IPS-18a (cell line): Measurements from ENCODE around the gene UBL4B.

Experiments used
- H3K27ac ChIP-seq: one replicate; pipeline ENCODE4 v1.5.1; 2013; ENCODE audit warnings: low read length
- H3K27me3 ChIP-seq: one replicate; pipeline ENCODE4 v1.6.1; 2013; ENCODE audit warnings: mild to moderate bottlenecking, low read length; ENCODE audit not compliant: control insufficient read depth, insufficient read depth
- H3K36me3 ChIP-seq: one replicate; pipeline ENCODE4 v1.6.1; 2013; ENCODE audit warnings: low read depth, low read length; ENCODE audit not compliant: control insufficient read depth
- H3K4me1 ChIP-seq: one replicate; pipeline ENCODE4 v1.6.1; 2013; ENCODE audit warnings: low read depth, low read length; ENCODE audit not compliant: control insufficient read depth
- H3K4me3 ChIP-seq: one replicate; pipeline ENCODE4 v1.5.1; 2013; ENCODE audit warnings: low read length
- H3K9ac ChIP-seq: one replicate; pipeline ENCODE4 v1.6.1; 2013; ENCODE audit warnings: mild to moderate bottlenecking, low read length, moderate library complexity
- H3K9me3 ChIP-seq: one replicate; pipeline ENCODE4 v1.6.1; 2013; ENCODE audit warnings: low read depth, low read length; ENCODE audit not compliant: control insufficient read depth

Gene UBL4B

DNA sequence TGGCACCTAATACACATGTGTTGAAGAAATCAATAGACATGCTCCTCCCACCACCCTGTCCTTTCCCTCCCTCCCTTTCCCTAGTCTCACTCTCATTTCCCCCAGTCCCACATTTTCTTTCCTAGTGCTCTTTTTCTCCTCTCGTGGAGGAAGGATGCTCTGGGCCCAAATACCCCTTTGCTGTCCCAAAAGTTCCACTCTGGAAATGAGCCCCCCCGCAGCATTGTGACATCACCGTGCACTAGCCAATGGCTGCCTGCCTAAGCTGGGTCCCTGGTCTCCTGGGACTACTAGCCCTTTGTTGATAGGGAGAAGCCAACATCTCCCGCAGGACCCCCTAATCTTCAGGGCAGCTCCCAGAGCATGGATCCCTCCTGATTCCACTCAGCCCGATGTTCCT lies at the start of gene UBL4B:
UBL4B (plus strand) TSS at position 301 of the 400 bp plus-strand sequence; CDS start at position 393, 92 bp downstream.
- H3K27ac ChIP-seq, result no peak within 1 kb of the TSS
- no peaks in the 10 kb centered on the region for H3K4me1 ChIP-seq
- H3K4me3 ChIP-seq, result no peak within 1 kb of the TSS
- no peaks in the 10 kb centered on the region for H3K9me3 ChIP-seq
- no peak within 1 kb of the TSS for H3K9ac ChIP-seq
- no peaks in the 10 kb centered on the region for H3K36me3 ChIP-seq
- H3K27me3 ChIP-seq, result no peaks in the 10 kb centered on the region

GRCh38 chr1:110062612-110063011 lies 49.6 kb upstream of the UBL4B start:
- peaks cover 26% of the 10 kb centered on the region for H3K27me3 ChIP-seq
- H3K9ac ChIP-seq, result no peak overlapping the region
- H3K27ac ChIP-seq, result no peak overlapping the region
- no peak overlapping the region for H3K4me3 ChIP-seq
- H3K36me3 ChIP-seq, result peaks cover 7% of the 10 kb centered on the region
- H3K9me3 ChIP-seq, result no peaks in the 10 kb centered on the region
- H3K4me1 ChIP-seq, result peaks cover 1% of the 10 kb centered on the region

GRCh38 chr1:110063781-110064180 lies 48.5 kb upstream of the UBL4B start:
- Histone ChIP-seq H3K4me3 (no peak overlapping the region), H3K27ac (no peak overlapping the region), H3K9me3 (no peaks in the 10 kb centered on the region), H3K4me1 (peaks cover 8% of the 10 kb centered on the region), H3K27me3 (peaks cover 37% of the 10 kb centered on the region), H3K36me3 (peaks cover 1% of the 10 kb centered on the region), H3K9ac (no peak overlapping the region)

DNA sequence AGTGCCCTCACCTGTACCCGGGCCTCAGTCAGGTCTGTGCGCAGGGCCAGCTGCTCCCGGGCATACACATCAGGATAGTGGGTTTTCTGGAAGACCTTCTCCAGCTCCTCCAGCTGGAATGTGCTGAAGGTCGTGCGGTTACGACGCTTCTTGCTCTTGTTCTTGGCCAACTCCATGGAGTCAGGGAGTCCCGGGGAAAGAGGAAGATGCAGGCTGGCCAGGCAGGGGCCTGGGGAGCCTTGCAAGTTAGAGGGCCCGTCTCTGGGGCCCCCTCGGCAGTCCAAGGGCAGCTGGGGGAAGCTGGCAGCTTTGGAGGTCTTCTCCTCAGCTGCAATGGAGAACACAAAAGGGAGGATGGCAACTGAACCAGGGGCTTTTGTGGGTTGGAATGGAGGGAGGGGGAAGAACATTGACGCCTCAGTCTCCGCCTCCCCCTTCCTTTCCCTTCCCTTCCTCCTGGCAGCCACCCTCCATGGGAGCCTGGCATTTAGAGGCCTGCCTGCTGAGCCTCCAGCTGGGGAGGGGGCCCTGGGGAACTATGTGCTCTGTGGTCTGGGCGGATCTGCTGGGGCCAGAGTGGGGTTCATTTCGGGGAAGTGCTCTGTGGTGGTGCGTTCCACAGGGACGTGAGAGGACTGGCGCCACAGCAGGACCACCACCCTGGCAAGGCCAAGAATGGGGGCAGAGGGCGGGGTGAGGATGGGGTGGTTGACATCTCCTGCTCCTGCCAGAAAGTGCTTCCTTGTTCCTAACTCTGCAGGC lies 47.5 kb upstream of the UBL4B start:
- H3K36me3 ChIP-seq, result no peaks in the 10 kb centered on the region
- H3K27me3 ChIP-seq, result peaks cover 47% of the 10 kb centered on the region
- no peak overlapping the region for H3K27ac ChIP-seq
- H3K4me3 ChIP-seq, result no peak overlapping the region
- no peak overlapping the region for H3K9ac ChIP-seq
- peaks cover 11% of the 10 kb centered on the region for H3K4me1 ChIP-seq
- H3K9me3 ChIP-seq, result no peaks in the 10 kb centered on the region

DNA sequence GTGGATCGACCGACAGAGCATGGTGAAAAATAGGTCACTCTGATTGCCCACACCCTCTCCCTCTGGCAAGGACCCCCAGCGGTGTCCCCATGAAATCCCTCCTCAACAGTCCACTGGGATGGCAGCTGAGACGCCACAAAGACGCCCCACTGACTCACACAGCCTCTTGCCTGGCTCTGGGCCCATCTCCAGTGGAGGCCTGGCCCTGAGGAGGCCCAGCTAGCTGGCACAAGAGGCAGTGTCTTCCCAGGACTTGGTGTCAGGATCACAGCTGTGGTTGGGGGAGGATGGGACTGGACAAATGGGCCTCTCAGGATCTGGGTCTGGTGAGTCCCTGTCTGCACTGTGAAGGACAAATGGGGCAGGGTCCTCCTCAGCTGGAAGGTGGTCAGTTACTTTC lies 46.4 kb upstream of the UBL4B start:
- no peak overlapping the region for H3K9ac ChIP-seq
- H3K9me3 ChIP-seq, result no peaks in the 10 kb centered on the region
- H3K4me3 ChIP-seq, result no peak overlapping the region
- peaks cover 12% of the 10 kb centered on the region for H3K4me1 ChIP-seq
- peaks cover 57% of the 10 kb centered on the region for H3K27me3 ChIP-seq
- no peak overlapping the region for H3K27ac ChIP-seq
- H3K36me3 ChIP-seq, result no peaks in the 10 kb centered on the region

GRCh38 chr1:110067479-110067892 lies 44.8 kb upstream of the UBL4B start:
- Histone ChIP-seq H3K27ac (no peak overlapping the region), H3K4me3 (peak overlapping the region; percentile 46), H3K9ac (no peak overlapping the region)

DNA sequence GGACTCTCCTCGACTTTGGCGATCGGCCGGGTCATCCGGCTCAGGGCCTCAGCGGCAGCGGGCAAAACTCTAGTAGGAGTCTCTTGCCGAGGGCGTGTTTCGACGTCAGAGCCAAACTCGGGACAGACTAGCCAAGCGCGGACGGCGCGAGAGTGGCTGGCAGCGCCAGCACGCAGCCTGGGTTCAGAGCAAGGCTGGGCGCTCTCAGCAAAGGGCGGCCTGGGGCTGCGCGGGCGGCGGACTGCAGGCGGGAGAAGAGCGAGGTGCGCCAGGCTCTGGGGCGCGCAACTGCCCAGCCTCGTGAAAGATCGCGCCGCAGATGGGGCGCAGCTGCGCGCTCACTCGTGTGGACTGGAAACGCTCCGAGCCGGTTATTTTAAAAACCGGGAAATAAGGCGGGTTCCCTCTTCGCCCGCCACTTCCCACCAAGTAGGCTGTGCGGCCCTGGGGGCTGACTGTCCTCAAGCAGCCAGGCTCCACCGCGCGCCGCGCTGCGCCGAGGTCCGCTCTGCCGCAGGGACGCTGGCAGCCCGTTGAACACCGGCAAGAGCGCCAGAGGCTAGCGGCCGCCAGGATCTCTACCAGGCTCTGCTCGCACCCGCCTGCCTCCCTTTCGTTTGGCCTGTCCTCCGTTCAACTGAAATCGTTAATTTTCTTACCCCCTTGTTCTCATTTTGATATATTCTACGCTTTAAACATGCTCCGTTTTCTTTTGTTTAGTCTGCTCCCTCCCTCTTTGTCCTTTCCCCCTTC lies 44.2 kb upstream of the UBL4B start:
- Histone ChIP-seq H3K36me3 (no peaks in the 10 kb centered on the region), H3K27me3 (peaks cover 80% of the 10 kb centered on the region), H3K9me3 (no peaks in the 10 kb centered on the region), H3K27ac (no peak overlapping the region), H3K4me1 (peaks cover 14% of the 10 kb centered on the region), H3K4me3 (peak overlapping the region; percentile 46), H3K9ac (no peak overlapping the region)

More at GRCh38 chr1:110067479-110067892, 44.8 kb upstream of the UBL4B start:
- Histone ChIP-seq H3K4me1 (peaks cover 14% of the 10 kb centered on the region), H3K9me3 (no peaks in the 10 kb centered on the region), H3K36me3 (no peaks in the 10 kb centered on the region), H3K27me3 (peaks cover 74% of the 10 kb centered on the region)

GRCh38 chr1:110068646-110069403 lies 43.4 kb upstream of the UBL4B start:
- no peaks in the 10 kb centered on the region for H3K9me3 ChIP-seq
- H3K4me3 ChIP-seq, result peak overlapping the region; percentile 46
- H3K27me3 ChIP-seq, result peaks cover 86% of the 10 kb centered on the region
- no peak overlapping the region for H3K27ac ChIP-seq
- peaks cover 14% of the 10 kb centered on the region for H3K4me1 ChIP-seq
- no peaks in the 10 kb centered on the region for H3K36me3 ChIP-seq
- H3K9ac ChIP-seq, result no peak overlapping the region

- H3K27me3 ChIP-seq, result peaks cover 94% of the 10 kb centered on the region
- peak overlapping the region; percentile 25 for H3K4me3 ChIP-seq
- H3K9ac ChIP-seq, result no peak overlapping the region
- no peaks in the 10 kb centered on the region for H3K36me3 ChIP-seq
- peaks cover 14% of the 10 kb centered on the region for H3K4me1 ChIP-seq
- H3K9me3 ChIP-seq, result no peaks in the 10 kb centered on the region
- H3K27ac ChIP-seq, result no peak overlapping the region
Measured at GRCh38 chr1:110069404-110070281, 42.6 kb upstream of the UBL4B start.

- Histone ChIP-seq H3K4me1 (peaks cover 14% of the 10 kb centered on the region), H3K36me3 (no peaks in the 10 kb centered on the region), H3K27ac (no peak overlapping the region), H3K9ac (no peak overlapping the region), H3K9me3 (no peaks in the 10 kb centered on the region), H3K4me3 (peak overlapping the region; percentile 25), H3K27me3 (peaks cover 98% of the 10 kb centered on the region)
Measured at GRCh38 chr1:110070282-110070669, 42.0 kb upstream of the UBL4B start.
